Endothelial cell of umbilical vein (primary cell): ENCODE results near the gene CCRL2. TPM values are rescaled to one million over a fixed set of nuclear protein-coding genes. Genes with fewer than 3 reads are reported as not detected.

ENCODE experiments used
- BruUV-seq: library from RNA; stranded (reverse); fragments of 400-500 nt; replicated peaks from 2 replicates; lab custom pipeline; 2021; lab: Mats Ljungman, UMichigan
- CTCF ChIA-PET: fragments of 300-600, 350-600 bp; sonication (Branson Sonifier 250); formaldehyde crosslinking; loops from one replicate; lab custom pipeline; 2021; ENCODE audit warnings: antibody characterized with exemption, inconsistent platforms; lab: Charles Lee
- POLR2A ChIA-PET: fragments of 300-600, 350-600 bp; sonication (Branson Sonifier 250); formaldehyde crosslinking; loops from one replicate; lab custom pipeline; 2021; ENCODE audit warnings: antibody characterized with exemption, inconsistent platforms; lab: Charles Lee
- DNase-seq: peaks from one replicate; pipeline ENCODE4 v3.0.0-alpha.2; 2011; ENCODE audit warnings: low read depth, low spot score
- FAIRE-seq: peaks from 2 replicates; lab custom pipeline; 2011; peaks lifted over from hg19 to GRCh38; lab: Jason Lieb, UNC
- H2AFZ ChIP-seq: 2 replicates; pipeline ENCODE4 v1.6.0; 2012; ENCODE audit warnings: low read depth, low read length, control low read depth, inconsistent platforms
- H3K27ac ChIP-seq: 2 replicates; pipeline ENCODE4 v1.5.1; 2011; ENCODE audit warnings: low read depth, mild to moderate bottlenecking, control low read depth, low read length, moderate library complexity; ENCODE audit not compliant: insufficient read depth
- H3K27me3 ChIP-seq, 2 experiments: 2 replicates each; pipeline versions ENCODE4 v1.6.0 to v1.6.1; 2011; ENCODE audit warnings: low read length in 2 of 2, mixed read lengths in 1 of 2; ENCODE audit not compliant: control insufficient read depth in 2 of 2, insufficient read depth in 2 of 2
- H3K36me3 ChIP-seq, 2 experiments: 2 replicates in 1 of 2; 3 replicates in 1 of 2; pipeline ENCODE4 v1.5.1; 2011; ENCODE audit warnings: low read length in 2 of 2, mild to moderate bottlenecking in 1 of 2, moderate library complexity in 1 of 2; ENCODE audit not compliant: control insufficient read depth in 2 of 2, insufficient read depth in 2 of 2; ENCODE audit errors: extremely low read depth in 1 of 2
- H3K4me1 ChIP-seq: 3 replicates; pipeline ENCODE4 v1.5.1; 2011; ENCODE audit warnings: mild to moderate bottlenecking, low read length; ENCODE audit not compliant: control insufficient read depth, insufficient read depth; ENCODE audit errors: extremely low read depth
- H3K4me2 ChIP-seq: 2 replicates; pipeline ENCODE4 v1.6.1; 2011; ENCODE audit warnings: low read length, control low read depth, mixed read lengths; ENCODE audit not compliant: insufficient read depth
- H3K4me3 ChIP-seq, 3 experiments: fragments of 200-600 bp in 1 of 3; sonication (generic), shearing (Covaris generic) in 1 of 3; replicated peaks in 1 of 3; 2 replicates each; pipeline ENCODE4 v1.5.1; 2011 to 2016; ENCODE audit warnings: control low read depth in 3 of 3, low read length in 3 of 3, mild to moderate bottlenecking in 2 of 3, inconsistent platforms in 1 of 3, low read depth in 1 of 3, moderate library complexity in 1 of 3; ENCODE audit not compliant: insufficient read depth in 1 of 3
- H3K79me2 ChIP-seq: 2 replicates; pipeline ENCODE4 v1.6.0; 2012; ENCODE audit warnings: low read length, inconsistent platforms; ENCODE audit not compliant: control insufficient read depth, insufficient read depth
- H3K9ac ChIP-seq: replicated peaks from 2 replicates; pipeline ENCODE3; 2011; ENCODE audit warnings: low read length, control low read depth; ENCODE audit not compliant: insufficient read depth; ENCODE audit errors: extremely low read depth
- H3K9me1 ChIP-seq: replicated peaks from 3 replicates; pipeline ENCODE4 v1.6.0; 2011; ENCODE audit warnings: mild to moderate bottlenecking, low read length; ENCODE audit not compliant: control insufficient read depth, insufficient read depth; ENCODE audit errors: extremely low read depth
- H3K9me3 ChIP-seq: replicated peaks from 2 replicates; pipeline ENCODE4 v1.5.1; 2012; ENCODE audit warnings: low read length, inconsistent platforms; ENCODE audit not compliant: control insufficient read depth, insufficient read depth
- H4K20me1 ChIP-seq: replicated peaks from 2 replicates; pipeline ENCODE3; 2011; ENCODE audit warnings: mild to moderate bottlenecking, low read length; ENCODE audit not compliant: control insufficient read depth, insufficient read depth; ENCODE audit errors: extremely low read depth
- CTCF ChIP-seq, 2 donors: IDR thresholded peaks; 1 replicate in 1 of 2; 2 replicates in 1 of 2; pipeline ENCODE4 v1.5.1; 2011; ENCODE audit warnings: low read length in 2 of 2, mild to moderate bottlenecking in 2 of 2, moderate library complexity in 2 of 2, control low read depth in 1 of 2, inconsistent platforms in 1 of 2, low read depth in 1 of 2; ENCODE audit not compliant: insufficient read depth in 1 of 2; ENCODE audit errors: extremely low read depth in 1 of 2
- FOS ChIP-seq: IDR thresholded peaks from 2 replicates; pipeline ENCODE4 v1.6.1; 2011; ENCODE audit warnings: mild to moderate bottlenecking, low read length, moderate library complexity, borderline replicate concordance; ENCODE audit not compliant: insufficient read depth
- GATA2 ChIP-seq: IDR thresholded peaks from 2 replicates; pipeline ENCODE4 v1.7.0; 2011; ENCODE audit warnings: low read depth, mild to moderate bottlenecking, moderate library complexity, mixed read lengths, low read length; ENCODE audit not compliant: insufficient read length, insufficient read depth
- MAX ChIP-seq: IDR thresholded peaks from 2 replicates; pipeline ENCODE4 v1.6.1; 2011; ENCODE audit not compliant: insufficient read depth, insufficient read length
- dilution Hi-C: fragments of 300-500 bp; cut with MboI; formaldehyde crosslinking; loops from one replicate; pipeline ENCODE4 v1.15.0; 2019; ENCODE audit warnings: low sequenced_read_pairs; ENCODE audit not compliant: extremely low pct_ligation_motif_present
- intact Hi-C: fragments of 100-400 bp; cut with micrococcal nuclease; formaldehyde crosslinking; loops from one replicate; pipeline ENCODE4 v1.10.0; 2022
- polyA plus RNA-seq, 4 experiments: library from polyadenylated mRNA; depleted of rRNA in 3 of 4; stranded (reverse) in 3 of 4; unstranded in 1 of 4; fragments of >200 nt; gene quantifications; 2 replicates each; pipeline versions ENCODE4 v1.2.1 to v1.2.3, GENCODE V29; 2011 to 2012; ENCODE audit warnings: missing spikeins in 1 of 4
- total RNA-seq: library from RNA; stranded (reverse); gene quantifications from 2 replicates; pipeline ENCODE4 v1.2.3, GENCODE V29; 2021

The CCRL2 gene
- total and polyA plus RNA-seq, 2 donors (not counting 3 experiments of a cell fraction or from before 2014, with no cell fraction given) = 6.4 to 6.6 TPM

GRCh38 chr3:46423588-46423987 lies 16.5 kb downstream of the CCRL2 start:
- H4K20me1 ChIP-seq = no peaks in the 10 kb centered on the region
- dilution Hi-C loops = no loop called here
- CTCF ChIA-PET = interaction anchor here (2.0 to 6.6 kb wide), 2 partner anchors 46 to 147 kb away, joined by 16 to 39 read pairs; no protein-coding TSS in a partner anchor

More at GRCh38 chr3:46423588-46423987, 16.5 kb downstream of the CCRL2 start:
- H3K36me3 ChIP-seq = no peaks in the 10 kb centered on the region
- no peaks in the 10 kb centered on the region for H3K4me1 ChIP-seq
- H3K9me1 ChIP-seq = no peaks in the 10 kb centered on the region
- H2AFZ ChIP-seq = no peak overlapping the region
- no peaks in the 10 kb centered on the region for H3K79me2 ChIP-seq
- no peak for TF ChIP-seq FOS
- TF ChIP-seq MAX = no peak
- TF ChIP-seq CTCF (IDR thresholded peaks at IDR 0.05; ENCODE audit: extremely low read depth in 1 of 2, insufficient read depth in 1 of 2, low read depth in 1 of 2, low read length in 2 of 2) = no peak
- no peak for TF ChIP-seq GATA2
- DNase-seq = no peak
- peaks cover 0 to 2% of the 10 kb centered on the region in 2 experiments for H3K27me3 ChIP-seq
- POLR2A ChIA-PET = no interaction called here
- FAIRE-seq = no peak
- H3K4me2 ChIP-seq = no peak overlapping the region
- no TSS peak for BruUV-seq
- intact Hi-C loops = loop anchor here (10.0 kb wide), 1 partner anchor 209 kb away; no protein-coding TSS in a partner anchor
- no peak overlapping the region for H3K27ac ChIP-seq
- H3K9me3 ChIP-seq = no peaks in the 10 kb centered on the region
- no peak overlapping the region for H3K9ac ChIP-seq
- H3K4me3 ChIP-seq = no peak overlapping the region
